DMS153 (cell line): ENCODE data around the gene EML6.
"Not testable (repeated sequence)": the region's sequence is repeated elsewhere in the genome, so short reads cannot be mapped to it uniquely, and the experiment has no call there.

ENCODE experiments used
- DNase-seq: peaks from one replicate; lab custom pipeline; 2025; lab: John Stamatoyannopoulos, UW

EML6 gene

DNA sequence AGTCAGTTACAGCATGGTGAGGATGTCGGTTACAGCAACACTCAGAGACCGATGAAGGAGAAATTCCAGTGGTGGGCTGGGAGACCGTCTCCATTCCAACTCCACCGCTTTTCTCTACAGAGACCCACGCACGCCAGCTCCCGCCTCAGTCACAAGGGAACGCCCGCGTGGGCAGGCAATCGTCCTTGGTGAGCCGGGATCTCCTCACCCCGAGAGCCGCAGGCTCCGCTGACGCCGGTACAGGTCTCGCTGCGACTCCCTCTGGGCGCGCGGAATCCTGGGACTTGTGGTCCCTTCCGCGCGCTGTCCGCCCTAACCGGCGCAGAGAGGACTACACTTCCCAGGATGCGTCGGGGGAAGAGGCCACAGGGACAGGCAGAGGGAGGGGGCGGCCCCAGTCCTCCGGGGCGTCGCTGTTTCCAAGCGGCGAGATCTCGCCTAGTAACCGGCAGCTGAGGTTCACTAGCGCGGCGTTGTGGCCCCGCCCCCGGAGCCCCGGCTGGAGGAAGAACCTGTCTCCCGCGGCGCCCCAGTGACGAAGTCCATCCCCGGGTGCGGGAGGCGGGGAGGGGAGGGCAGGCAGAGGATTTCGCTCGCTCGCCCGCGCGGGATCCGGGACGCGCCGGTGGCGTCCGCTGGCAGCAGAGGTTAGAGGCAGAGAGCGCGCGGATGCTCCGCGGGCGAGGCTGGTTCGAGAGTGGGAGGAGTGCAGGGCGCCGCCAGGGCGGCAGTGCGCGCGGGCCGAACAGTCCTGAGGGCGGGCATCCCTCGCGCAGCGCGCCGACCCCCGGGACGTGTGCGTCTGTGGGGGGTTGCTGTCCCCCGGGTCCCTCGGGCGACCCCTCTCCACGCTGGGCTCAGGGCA lies at the start of gene EML6:
Gene EML6, plus strand, starts transcription at position 532 of the 865 bp plus-strand sequence. CDS start 1,400 bp downstream, outside the sequence.
- peak; percentile 98 for DNase-seq

- DNase-seq, result no peak
These were observed 48.2 kb upstream of the EML6 start for GRCh38 chr2:54675281-54675680.

GRCh38 chr2:54675738-54676137 lies 47.7 kb upstream of the EML6 start:
- no peak for DNase-seq

DNA sequence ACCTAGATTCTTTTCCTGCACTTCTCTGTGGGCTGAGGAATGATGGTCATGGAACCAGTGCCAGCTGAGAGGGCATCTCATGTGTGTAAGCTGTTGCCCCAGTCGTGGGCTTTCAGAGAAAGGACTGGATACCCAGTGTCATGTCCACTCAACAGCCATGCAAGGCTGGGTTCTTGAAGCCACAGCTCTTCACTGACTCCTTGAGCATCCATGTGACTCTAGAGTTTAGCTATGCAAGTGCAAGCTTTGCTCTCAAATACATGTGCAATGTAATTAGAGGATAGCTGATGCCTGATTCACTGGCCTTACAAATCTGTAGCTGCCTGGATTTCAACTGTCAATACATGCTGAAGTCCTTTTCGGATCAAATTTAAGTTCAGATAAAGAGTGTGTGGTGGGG lies 46.8 kb upstream of the EML6 start:
- no peak for DNase-seq

DNA sequence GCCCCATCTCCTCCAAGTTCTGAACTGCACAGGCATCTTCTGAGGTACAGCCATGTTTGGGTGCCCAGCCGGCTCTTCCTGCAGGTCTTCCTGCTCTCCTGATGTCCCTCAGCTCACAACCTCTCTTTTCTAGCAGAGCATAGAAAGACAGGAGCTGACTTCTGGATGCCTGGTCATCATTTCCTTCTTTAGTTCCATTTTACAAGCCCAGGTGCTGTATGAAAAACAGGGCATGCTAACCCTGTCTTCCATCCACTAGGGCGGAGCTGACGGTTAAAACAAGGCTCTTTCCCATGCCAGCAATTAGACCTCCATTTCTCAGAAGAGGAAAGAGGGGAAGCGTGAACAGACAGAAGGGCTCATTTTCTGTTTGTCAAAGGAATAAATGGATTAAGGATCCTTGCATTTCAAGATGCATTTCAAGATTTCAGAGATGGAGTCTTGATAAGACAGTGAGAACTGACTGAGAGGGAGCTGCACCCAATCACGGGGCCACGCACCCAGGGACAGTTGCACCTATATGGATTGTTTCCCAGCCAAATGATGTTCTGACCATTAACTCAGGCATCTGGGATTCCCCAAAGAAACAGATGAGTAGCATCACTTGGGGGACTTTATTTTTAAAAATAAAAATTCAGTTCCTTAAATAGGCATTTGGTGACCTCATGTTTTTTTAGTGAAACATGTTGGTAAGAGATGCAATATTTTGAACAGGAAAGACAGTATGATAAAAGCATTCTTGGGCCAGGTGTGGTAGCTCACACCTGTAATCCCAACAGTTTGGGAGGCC lies 45.8 kb upstream of the EML6 start:
- no peak for DNase-seq

DNA sequence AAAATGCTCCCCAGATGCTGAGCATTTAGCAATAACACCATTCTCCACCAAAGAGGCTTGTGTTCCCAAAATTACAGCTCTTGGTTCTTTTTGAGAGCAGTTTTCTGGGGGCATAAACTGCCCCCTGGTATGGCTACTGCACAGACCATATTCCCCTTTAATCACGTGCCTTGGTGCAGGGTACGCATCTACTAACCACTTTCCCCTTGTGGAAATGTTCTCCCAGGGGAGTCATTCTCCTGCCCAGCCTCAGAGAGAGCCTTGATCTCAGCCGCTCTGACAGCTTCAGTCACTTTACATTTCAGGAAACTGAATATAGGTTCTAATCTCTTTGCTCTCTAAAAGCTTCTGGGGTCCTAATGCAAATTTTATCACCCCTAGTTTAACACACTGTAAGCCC lies 44.7 kb upstream of the EML6 start:
- DNase-seq, result no peak

- DNase-seq, result no peak
These were observed 42.9 kb upstream of the EML6 start for GRCh38 chr2:54680397-54681041.

DNA sequence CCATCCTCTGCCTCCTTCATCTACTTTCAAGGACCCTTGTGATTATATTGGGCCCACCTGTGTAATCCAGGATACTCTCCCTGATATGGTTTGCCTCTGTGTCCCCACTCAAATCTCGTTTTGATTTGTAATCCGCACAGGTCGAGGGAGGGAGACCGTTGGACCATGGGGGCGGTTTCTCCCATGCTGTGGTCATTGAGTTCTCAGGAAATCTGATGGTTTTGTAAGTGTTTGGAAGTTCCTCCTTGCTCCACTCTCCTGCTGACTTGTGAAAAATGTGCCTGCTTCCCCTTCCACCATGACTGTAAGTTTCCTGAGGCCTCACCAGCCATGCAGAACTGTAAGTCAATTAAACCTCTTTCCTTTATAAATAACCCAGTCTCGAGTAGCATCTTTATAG lies 42.0 kb upstream of the EML6 start:
- no peak for DNase-seq

- DNase-seq, result no peak
These were observed 39.9 kb upstream of the EML6 start for GRCh38 chr2:54683596-54683995.

- no peak for DNase-seq
These were observed 38.1 kb upstream of the EML6 start for GRCh38 chr2:54685263-54685775.

- no peak for DNase-seq
These were observed 35.8 kb upstream of the EML6 start for GRCh38 chr2:54687595-54688152.

DNA sequence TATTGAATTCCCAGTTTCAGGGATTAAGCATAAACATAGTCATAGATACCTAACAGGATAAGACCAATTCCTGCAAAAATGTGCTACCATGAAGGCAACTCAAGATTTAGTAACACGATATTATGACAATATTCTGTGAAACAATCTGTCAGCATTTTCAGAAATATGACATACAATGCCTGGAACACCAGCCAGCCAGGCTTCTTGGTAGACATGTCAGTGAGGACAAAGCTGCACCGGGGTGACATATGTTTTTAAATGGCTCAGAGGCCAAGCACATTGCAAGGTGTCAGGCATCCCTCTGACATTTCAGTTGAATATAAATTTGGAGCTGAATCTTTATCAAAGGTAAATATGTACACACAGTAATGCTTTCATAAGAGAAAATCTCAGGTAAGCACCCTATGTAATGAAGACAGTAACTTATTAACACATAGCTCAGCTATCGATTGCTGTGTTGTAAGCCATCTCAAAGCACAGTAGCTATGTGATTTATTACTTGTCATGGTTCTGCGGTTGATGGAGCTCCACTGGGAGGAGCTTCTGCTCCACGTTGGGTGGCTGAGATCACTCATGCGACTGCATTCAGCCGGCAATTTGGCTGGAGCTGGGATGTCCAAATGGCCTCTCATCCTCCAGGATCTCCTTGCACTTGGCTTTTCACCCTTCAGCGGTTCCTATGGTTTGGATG lies 31.9 kb upstream of the EML6 start:
- DNase-seq, result no peak

GRCh38 chr2:54692556-54692955 lies 30.9 kb upstream of the EML6 start:
- DNase-seq, result no peak

DNA sequence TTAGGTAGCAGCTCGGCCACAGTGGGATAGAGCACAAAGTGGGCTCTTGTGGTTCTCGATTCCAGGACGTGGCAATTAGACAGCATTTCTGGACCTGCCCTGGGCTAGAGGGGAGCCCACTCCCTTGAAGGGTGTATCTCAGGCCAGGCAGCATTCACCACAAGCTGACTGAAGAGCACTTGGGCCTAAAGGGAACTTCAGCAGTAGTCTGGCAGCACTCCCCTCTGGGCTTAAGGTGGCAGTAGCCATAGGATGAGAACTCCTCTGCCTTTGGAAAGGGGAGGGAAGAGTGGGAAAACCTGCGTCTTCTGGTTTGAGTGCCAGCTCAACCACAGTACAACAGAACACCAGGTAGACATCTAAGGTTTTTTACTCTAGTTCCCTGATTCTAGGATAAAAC lies 28.1 kb upstream of the EML6 start:
- DNase-seq, result no peak

DNA sequence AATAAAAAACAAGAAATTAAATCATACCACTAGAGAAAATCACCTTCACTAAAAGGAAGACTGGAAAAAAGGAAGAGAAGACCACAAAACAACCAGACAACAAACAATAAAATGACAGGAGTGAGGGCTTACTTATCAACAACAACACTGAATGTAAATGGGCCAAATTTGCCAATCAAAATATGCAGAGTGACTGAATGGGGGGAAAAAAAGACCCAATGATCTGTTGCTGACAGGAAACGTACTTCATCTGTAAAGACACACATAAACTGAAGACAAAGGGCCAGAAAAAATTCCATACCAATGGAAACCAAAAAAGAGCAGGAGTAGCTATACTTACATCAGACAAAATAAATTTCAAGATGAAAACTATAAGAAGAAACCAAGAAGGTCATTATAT lies 25.5 kb upstream of the EML6 start:
- DNase-seq, result no peak

DNA sequence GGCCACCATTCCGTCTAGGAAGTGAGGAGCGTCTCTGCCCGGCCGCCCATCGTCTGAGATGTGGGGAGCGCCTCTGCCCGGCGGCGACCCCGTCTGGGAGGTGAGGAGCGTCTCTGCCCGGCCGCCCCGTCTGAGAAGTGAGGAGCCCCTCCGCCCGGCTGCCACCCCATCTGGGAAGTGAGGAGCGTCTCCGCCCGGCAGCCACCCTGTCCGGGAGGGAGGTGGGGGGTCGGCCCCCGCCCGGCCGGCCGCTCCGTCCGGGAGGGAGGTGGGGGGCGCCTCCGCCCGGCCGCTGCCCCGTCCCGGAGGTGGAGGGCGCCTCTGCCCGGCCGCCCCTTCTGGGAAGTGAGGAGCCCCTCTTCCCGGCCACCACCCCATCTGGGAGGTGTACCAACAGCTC lies 24.5 kb upstream of the EML6 start:
- not testable (repeated sequence) for DNase-seq

GRCh38 chr2:54699665-54700064 lies 23.8 kb upstream of the EML6 start:
- DNase-seq, result no peak

DNA sequence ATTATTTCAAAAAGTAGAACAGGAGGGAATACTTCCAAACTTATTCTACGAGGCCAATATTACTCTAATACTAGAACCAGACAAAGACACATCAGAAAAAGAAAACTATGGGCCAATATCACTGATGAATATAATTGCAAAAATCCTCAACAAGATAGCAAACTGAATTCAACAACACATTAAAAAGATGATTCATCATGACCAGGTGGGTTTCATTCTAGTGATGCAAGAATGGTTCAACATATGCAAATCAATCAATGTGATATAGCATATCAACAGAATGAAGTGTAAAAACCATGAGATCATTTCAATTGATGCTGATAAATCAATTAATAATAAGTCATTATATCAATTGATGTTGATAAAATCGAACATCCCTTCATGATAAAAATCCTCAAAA lies 22.4 kb upstream of the EML6 start:
- DNase-seq, result no peak

GRCh38 chr2:54704238-54704637 lies 19.2 kb upstream of the EML6 start:
- no peak for DNase-seq

DNA sequence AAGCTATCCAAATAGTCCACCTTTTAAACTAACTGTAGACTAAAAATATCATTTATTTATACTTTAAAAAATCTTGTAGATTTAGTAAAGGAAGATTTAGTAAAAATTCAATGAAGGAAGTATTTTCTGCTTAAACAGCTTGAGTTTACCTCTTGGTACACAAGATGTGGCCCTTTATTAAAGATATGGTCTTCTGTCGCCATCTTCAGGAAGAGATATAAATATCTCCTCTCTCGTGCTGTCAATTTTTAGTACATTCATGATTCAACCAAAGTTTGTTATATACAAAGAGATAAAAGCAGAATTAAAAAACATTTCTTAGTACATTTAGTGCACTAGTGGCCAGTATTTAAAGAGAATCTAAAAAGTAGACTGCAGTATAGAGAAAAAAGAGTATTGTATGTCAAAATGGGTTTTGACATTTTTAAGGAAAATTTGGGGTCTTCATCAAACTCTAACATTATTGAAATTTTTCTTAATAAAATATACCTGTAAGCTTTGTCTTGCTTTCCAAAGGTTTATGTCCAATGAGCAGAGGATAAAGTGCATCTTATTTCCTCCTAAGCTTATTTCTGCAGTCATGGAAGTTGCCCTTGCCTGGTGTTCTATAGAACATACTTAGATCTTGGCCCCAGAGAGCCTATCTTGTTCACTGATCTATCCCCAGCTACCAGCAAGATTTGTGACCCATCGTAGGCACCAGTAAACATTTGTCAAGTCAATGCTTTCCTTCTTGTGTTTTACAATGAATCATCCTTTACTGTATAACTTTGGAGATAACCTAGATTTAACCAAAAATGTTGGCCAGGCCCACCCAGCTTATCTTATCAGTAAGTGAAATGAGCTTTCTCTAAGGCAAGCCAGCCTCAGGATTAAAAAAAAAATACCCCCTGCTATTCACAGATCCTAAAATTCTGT lies 18.5 kb upstream of the EML6 start:
- peak; percentile 33 for DNase-seq

GRCh38 chr2:54706622-54707021 lies 16.8 kb upstream of the EML6 start:
- no peak for DNase-seq
